Mesothelial cell of epicardium (in vitro differentiated cells): ENCODE results near the gene RAD18. TPM values are rescaled to one million over a fixed set of nuclear protein-coding genes. Genes with fewer than 3 reads are reported as not detected.

Source experiments
- DNase-seq, 2 experiments: peaks; one replicate each; pipeline ENCODE4 v3.0.0; 2021; ENCODE audit warnings: low spot score in 2 of 2; ENCODE audit not compliant: unreplicated experiment in 2 of 2
- H3K27ac Mint-ChIP-seq: 2 replicates; pipeline ENCODE4 v1.8.0; 2021; ENCODE audit warnings: mixed read lengths
- H3K27me3 Mint-ChIP-seq: 2 replicates; pipeline ENCODE4 v1.8.0; 2021; ENCODE audit warnings: low read depth, mixed read lengths
- H3K36me3 Mint-ChIP-seq: 2 replicates; pipeline ENCODE4 v1.8.0; 2021; ENCODE audit warnings: mixed read lengths
- H3K4me1 Mint-ChIP-seq: 2 replicates; pipeline ENCODE4 v1.8.0; 2021; ENCODE audit warnings: mixed read lengths
- H3K4me3 Mint-ChIP-seq: 2 replicates; pipeline ENCODE4 v1.8.0; 2021; ENCODE audit warnings: mild to moderate bottlenecking, moderate library complexity, mixed read lengths
- H3K9me3 Mint-ChIP-seq: 2 replicates; pipeline ENCODE4 v1.8.0; 2021; ENCODE audit warnings: mixed read lengths
- CTCF ChIP-seq: fragments of 200-600 bp; sonication (generic); IDR thresholded peaks from one replicate; pipeline ENCODE4 v1.5.0; 2021; ENCODE audit warnings: antibody characterized with exemption; ENCODE audit not compliant: unreplicated experiment
- total RNA-seq: library from RNA; stranded (reverse); gene quantifications from 3 replicates; pipeline ENCODE4 v1.2.1, GENCODE V29; 2021

Gene RAD18
- total RNA-seq, 1 donor from 2014 or later, result 23.2 TPM

GRCh38 chr3:8993331-8993730 is 30.1 kb upstream of the RAD18 start:
- DNase-seq, result no peak
- peaks cover 28% of the 10 kb centered on the region for H3K36me3 Mint-ChIP-seq
- H3K27ac Mint-ChIP-seq, result no peak overlapping the region
- no peak overlapping the region for H3K4me3 Mint-ChIP-seq
- no peaks in the 10 kb centered on the region for H3K9me3 Mint-ChIP-seq
- no peak for TF ChIP-seq CTCF
- H3K4me1 Mint-ChIP-seq, result peaks cover 3% of the 10 kb centered on the region
- no peaks in the 10 kb centered on the region for H3K27me3 Mint-ChIP-seq

- DNase-seq, result no peak
- H3K9me3 Mint-ChIP-seq, result no peaks in the 10 kb centered on the region
- H3K27ac Mint-ChIP-seq, result no peak overlapping the region
- no peak overlapping the region for H3K4me3 Mint-ChIP-seq
- H3K4me1 Mint-ChIP-seq, result peaks cover 8% of the 10 kb centered on the region
- H3K36me3 Mint-ChIP-seq, result peaks cover 25% of the 10 kb centered on the region
- no peak for TF ChIP-seq CTCF
- H3K27me3 Mint-ChIP-seq, result no peaks in the 10 kb centered on the region
These were observed 29.6 kb upstream of the RAD18 start for GRCh38 chr3:8992854-8993253.

- Mint-ChIP-seq H3K27ac (no peak overlapping the region), H3K4me1 (peaks cover 13% of the 10 kb centered on the region), H3K4me3 (no peak overlapping the region), H3K9me3 (no peaks in the 10 kb centered on the region), H3K27me3 (no peaks in the 10 kb centered on the region), H3K36me3 (peaks cover 25% of the 10 kb centered on the region)
- TF ChIP-seq CTCF, result no peak
- no peak for DNase-seq
These were observed 28.9 kb upstream of the RAD18 start for GRCh38 chr3:8992199-8992598.

- H3K27ac Mint-ChIP-seq, result no peak overlapping the region
- no peak for DNase-seq
- H3K27me3 Mint-ChIP-seq, result no peaks in the 10 kb centered on the region
- peaks cover 23% of the 10 kb centered on the region for H3K36me3 Mint-ChIP-seq
- H3K4me1 Mint-ChIP-seq, result peaks cover 13% of the 10 kb centered on the region
- H3K4me3 Mint-ChIP-seq, result no peak overlapping the region
- no peaks in the 10 kb centered on the region for H3K9me3 Mint-ChIP-seq
- TF ChIP-seq CTCF, result no peak
These were observed 27.3 kb upstream of the RAD18 start for GRCh38 chr3:8990266-8991215.

- Mint-ChIP-seq H3K4me1 (peaks cover 13% of the 10 kb centered on the region), H3K27me3 (no peaks in the 10 kb centered on the region), H3K36me3 (peaks cover 19% of the 10 kb centered on the region), H3K4me3 (no peak overlapping the region), H3K9me3 (no peaks in the 10 kb centered on the region), H3K27ac (no peak overlapping the region)
- TF ChIP-seq CTCF, result no peak
- no peak for DNase-seq
These were observed 25.7 kb upstream of the RAD18 start for GRCh38 chr3:8988791-8989558.
